GM18498 (cell line): Measurements from ENCODE around the gene GIT1.

ENCODE experiments used
- ATAC-seq: cut with Tn5 transposase; IDR thresholded peaks from one replicate; pipeline ENCODE4 v1.9.1; 2021; ENCODE audit warnings: mild to moderate bottlenecking, moderate library complexity; ENCODE audit not compliant: unreplicated experiment

Gene GIT1

DNA sequence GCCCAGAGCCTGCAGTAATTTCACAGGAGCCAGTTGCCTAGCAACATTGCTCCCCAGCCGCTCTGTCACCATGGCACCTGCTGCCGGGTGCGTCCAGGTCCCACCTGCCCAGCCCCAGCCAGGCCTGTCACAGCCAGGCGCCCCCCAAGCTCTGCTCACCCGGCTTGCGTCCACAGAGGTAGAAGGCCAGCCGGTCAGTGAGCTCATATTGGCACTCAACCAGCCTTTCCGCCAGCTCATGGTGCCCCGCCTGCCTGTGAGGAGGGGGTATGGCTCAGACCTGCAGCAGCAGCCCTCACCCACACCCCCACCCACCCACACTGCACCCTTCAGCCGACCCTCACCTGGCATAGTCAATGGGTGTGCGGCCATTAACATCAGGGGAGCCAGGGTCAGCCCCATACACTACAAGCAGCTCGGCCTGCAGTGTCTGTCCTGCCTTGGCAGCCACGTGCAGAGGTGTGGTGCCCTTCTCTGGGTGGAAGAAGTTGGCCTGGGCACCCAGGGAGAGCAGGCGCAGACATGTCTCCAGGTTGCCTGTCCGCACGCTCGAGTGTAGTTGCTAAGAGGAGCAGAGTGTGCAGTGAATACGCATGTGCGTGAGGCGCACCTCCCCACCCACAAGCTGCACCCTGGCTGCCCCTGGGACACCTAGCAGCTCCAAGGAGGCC, 7.7 kb downstream of the GIT1 start:
- ATAC-seq = no peak

DNA sequence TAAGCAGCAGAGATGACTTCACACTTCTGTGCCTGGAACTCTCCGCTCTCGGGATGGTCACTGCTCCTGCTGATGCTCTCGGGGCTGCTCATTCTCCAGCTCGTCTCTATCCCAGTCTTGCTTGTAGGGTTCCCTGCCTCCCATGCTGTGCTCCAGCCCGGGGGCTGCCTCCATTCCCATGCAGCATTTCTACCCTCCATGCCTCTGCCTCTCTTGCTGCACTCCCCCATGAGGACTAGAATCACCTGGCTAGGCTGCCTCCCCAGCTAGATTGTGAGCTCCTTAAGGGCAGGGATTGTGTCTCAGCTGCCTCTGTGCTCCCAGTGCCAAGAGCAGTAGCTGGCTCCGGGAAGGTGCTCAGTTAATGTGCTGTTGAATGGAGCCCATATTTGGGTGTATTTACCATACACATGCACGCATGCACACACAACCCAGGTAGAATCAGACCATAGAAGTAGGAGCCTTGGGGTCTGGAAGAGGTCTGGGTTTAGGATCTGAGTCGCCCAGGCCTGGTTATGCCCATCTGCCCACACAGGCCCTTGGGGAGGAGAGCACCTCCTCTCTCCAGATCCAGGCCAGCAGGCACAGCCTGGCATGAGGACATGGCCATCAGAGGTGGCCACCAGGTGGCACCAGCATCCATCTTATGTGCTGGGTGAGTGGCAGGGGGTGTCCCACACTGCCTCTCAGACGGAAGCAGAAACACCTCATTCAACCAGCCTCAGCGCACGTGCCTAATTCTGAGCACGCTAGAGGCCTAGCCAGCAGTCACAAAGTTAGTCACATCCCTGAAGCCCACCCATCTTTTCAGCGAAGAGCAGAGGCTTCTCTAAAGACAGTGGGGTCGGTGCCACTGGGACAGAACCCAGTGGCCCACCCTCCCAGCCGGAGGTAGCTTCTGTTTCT, 9.3 kb downstream of the GIT1 start:
- peak; percentile 79 for ATAC-seq

GRCh38 chr17:29578626-29579485, 10.6 kb downstream of the GIT1 start:
- no peak for ATAC-seq

DNA sequence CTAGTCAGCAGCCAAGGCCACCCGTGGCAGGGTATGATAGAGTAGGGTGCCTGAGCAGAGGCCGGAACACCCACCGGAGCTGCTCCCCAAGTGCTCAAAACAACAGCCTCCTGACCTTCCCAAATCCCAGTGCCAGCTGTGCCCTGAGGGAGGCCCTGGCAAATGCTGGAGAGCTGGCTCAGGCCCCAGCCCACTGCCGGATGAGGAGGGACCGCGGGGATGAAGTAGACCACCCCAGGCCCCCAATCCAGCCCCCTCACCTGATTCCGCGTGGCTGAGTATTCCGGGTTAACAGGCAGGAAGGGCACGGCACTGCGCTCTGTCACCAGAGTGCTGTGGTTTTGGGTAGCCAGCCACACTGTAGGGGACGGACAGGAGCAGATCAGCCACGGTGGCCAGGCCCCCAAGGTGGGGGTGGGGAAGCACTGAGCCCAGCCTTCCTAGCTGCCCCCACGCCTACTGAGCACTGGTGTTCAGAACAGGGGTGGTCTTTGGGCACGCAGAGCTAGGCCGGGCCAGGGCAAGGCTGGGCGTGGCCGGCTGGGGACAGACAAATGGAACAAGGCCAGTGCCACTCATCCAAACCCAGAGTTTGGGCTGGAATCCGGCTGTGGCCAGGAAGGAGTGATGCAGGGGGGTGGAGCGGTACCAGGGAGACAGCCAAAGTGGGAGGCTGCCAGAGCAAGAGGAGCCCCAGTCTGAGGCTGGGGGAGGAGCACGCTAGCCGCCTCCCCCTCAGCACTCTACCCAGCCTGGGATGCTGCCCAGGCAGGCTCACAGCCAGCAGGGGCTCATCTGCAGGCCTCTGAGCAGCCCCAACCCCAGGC, 11.8 kb downstream of the GIT1 start:
- no peak for ATAC-seq

DNA sequence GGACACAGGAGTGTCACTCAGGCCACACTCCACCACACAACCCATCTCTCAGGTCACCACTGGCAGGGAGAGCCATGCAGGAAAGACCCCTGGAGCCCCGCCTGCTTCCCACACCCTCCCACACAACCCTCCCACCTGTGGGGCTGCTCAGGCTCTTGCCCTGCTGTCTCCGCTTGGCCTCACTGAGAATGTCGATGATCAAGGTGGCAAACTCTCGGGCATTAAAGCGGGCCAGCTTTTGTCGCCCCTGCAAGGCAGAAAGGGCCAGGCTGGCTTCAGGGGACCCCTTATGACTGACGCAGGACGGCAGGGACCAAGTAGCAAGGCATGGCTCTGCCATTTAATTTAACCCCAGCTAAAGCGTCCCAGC, 12.5 kb downstream of the GIT1 start:
- no peak for ATAC-seq

DNA sequence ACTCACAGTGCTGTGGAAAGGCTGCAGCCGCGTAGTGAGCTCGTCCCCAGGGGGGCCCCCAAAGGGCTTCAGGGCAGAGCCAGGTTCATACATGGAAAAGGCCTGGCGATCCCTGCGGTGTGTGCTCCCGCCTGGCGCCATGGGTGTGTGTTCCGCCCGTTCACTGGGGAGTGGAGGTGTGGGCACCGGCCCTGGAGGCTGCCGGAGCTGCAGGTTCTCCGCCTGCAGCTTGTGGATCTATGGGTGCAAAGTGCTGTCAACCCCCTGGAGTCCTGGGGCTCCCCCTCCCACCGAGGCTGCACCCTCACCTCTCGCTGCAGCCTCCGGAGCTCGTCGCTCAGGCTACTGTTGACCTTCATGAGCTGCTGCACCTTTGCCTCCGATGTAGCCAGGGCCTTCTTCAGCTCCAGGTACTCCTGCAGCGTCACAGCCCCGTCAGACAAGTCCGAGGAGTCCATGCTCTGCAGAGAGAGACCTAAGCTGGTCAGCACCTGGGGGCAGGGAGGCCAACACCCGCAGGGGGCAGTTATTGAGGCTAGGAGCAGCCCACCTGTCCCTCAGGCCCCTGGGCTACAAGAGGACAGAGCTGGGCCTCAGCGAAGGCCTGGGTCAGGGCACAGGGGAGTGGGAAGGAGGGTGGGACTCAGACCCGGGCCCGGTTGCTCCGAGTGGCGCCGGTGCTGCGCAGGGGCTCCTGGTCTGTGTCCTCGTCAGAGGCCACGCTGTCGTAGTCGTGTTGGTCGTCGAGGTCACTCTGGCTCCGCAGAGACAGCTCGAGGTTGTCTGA, 13.0 kb downstream of the GIT1 start:
- ATAC-seq = no peak

- ATAC-seq = no peak
These were observed 13.8 kb downstream of the GIT1 start for GRCh38 chr17:29575511-29576213.

DNA sequence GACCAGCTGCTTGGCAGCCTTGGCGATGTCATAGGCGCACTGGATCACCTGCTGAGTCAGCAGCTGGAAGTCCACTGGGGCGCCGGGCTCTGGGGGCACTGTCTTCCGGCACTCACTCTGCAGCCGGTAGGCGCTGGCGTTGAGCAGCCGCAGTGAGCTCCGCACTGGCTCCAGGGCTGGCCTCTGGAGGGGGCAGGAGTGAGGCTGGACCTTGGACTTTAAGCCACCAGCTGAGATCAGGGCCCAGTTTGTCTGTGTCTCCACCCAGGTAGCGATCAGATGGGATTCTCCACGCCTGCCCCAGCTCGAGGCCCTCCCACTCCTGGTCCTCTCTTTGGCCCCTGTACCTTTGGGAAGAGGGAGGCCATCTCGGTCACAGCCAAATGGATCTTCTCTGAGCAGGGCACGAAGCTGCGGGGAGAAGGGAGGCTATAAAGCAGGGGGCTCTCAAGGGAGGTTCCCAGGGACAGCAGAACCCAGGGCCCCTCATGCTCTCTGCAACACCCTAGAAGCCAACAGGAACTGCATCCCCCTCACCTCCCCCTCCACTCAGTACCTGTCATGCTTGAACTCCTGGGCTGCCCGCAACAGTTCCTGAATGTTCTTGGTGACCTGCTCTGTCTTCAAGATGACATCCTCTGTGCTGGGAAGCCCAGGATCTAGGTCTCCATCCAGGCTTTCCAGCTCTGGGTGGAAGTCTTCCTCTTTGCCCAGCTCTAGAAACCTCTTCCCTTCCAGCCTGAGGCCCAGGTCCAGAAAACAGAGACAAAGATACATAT, 14.5 kb downstream of the GIT1 start:
- no peak for ATAC-seq

GRCh38 chr17:29573871-29574731, 15.3 kb downstream of the GIT1 start:
- ATAC-seq = no peak

DNA sequence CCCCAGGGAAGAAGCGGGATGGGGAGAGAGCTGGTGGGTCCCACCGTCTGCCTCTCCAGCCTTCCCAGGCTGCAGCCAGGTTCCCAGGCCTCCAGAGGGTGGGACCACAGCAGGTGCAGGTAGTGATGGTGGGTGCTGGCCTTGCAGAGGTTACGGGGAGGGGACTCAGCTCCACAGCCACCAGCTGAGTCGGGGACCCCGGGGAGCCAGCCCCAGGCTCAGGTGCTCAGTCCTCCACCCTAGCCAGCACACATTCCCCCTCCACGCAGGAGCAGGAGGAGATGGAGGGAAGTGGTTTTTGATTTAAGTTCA, 15.9 kb downstream of the GIT1 start:
- ATAC-seq = no peak

DNA sequence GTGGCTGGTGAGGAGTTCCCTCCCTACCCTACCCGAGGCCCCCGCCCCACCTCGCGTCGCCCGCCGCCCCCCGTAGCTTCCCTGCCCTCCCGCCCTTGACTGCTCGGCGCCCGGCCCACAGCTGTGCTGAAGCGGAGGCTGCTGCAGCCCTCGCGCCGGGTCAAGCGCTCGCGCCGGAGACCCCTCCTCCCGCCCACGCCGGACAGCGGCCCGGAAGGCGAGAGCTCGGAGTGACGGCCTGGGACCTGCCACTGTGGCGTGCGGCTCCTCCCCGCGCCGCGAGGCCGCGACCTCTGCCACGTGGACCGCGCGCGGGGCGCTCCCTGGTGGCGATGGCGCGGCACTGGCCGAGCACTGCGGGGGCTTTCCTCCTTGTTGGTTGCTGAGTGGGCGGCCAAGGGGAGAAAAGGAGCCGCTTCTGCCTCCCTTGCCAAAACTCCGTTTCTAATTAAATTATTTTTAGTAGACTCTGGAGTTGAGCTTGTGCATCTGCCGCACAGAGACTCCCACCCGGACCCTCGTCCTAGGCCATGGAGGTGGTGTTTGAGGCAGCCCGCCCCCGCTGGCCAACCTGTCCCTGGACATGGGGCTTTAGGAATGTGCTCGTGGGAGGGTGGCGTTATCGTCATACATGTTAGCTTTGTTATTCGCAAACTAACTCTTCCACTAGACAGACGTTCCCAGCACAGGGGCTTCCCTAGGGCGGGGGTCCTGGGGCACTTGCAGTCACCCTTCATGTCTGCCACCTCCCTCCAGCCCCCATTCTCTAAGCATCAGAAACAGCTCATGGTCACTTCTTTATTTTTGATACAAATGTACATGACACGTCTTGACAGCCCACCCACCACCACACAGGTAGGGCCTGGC, 16.5 kb downstream of the GIT1 start:
- ATAC-seq = no peak

GRCh38 chr17:29571883-29572681, 17.4 kb downstream of the GIT1 start:
- no peak for ATAC-seq

DNA sequence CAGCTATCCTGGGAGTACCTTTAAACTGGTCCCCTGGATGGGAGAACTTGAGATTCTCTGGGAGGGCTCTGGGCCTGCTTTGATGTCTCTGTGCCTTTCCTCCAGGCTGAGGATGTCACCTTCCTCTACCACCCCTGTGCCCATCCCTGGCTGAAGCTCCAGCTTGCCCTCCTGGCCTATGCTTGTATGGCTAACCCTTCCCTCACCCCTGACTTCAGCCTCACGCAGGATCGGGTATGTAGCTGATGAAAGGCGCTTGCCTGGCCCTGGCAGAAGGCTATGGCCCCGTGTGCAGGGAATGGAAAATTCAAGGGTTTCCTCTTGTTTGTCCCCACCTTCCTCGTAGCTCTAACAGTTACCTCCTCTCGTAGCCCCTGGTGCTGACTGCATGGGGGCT, 18.0 kb downstream of the GIT1 start:
- no peak for ATAC-seq

GRCh38 chr17:29570521-29570920, 18.9 kb downstream of the GIT1 start:
- ATAC-seq = no peak

DNA sequence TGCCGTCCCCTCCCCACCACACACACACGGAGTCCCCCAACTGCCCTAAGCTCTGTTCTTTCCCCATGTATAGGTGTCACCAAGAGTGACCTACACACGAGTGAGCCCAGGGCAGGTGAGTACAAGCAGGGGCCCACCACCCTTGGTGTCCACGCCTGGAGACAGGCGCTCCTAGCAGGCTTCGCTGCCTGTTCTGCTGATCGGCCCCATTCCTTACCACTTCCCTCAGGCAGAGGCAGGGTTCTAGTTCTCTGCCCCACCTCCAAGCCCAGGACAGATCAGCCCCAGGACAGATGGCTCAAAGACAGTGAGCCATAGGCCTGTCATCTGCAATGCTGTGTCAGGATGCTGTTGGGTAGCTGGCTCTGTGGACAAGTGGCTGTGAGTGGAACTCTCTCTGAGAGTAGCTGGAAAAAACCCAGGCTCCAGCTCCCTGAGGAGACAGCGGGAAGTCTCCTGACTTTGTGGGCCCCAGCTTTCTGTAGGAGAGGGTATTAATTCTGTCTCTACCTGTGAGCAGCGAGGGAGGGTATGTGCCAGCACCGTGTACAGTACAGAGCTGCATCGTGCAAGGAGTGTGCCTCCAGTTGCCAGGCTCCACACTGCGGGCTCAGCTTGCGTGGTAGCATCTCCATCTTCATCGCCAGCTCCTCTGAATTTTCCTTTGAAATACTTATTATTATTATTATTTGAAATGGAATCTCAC, 20.1 kb downstream of the GIT1 start:
- no peak for ATAC-seq
